ENCODE results near the gene POU2F1. TPM values are rescaled to one million over a fixed set of nuclear protein-coding genes. Genes with fewer than 3 reads are reported as not detected.

Gene POU2F1
- total RNA-seq, 2 donors from 2014 or later: 48.6 to 49.4 TPM

DNA sequence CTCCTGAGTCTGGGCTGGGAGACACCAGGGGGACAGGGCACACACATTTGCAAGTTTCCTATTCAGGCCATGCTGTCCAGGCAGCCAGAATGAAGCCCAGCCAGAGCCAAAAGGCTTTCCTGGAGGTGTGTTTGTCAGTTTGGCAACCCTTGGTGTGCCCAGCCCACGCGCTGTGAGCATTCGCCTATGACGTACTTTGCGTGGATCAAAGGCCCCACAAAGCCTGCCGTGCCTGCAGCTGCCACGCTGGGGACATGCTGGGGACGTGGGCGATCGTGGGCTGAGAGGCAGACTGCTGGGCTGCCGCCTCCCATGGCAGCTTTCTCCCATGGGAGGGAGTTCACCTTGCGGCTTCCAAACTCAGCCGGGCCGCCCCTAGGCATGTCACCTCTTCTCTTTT lies 240.2 kb downstream of the POU2F1 start:
- H3K36me3 ChIP-seq (ENCODE audit: control insufficient read depth, insufficient read depth, low read length): no peaks in the 10 kb centered on the region
- no peak overlapping the region for H3K4me3 Mint-ChIP-seq
- 92 to 94% methylated on average over 13 to 14 of the region's 14 CpGs for WGBS, 2 experiments (ENCODE audit: insufficient coverage in 1 of 2, insufficient read length in 1 of 2)
- no peak for TF ChIP-seq CTCF (conservative IDR thresholded peaks at IDR 0.05)
- no peak overlapping the region for H3K4me3 ChIP-seq (ENCODE audit: low read length)
- no peaks in the 10 kb centered on the region for H3K4me1 ChIP-seq (ENCODE audit: control insufficient read depth, insufficient read depth, low read length)
- no peak overlapping the region for H3K27ac ChIP-seq (ENCODE audit: low read depth, low read length)
- H3K27me3 Mint-ChIP-seq (ENCODE audit: insufficient read depth): peaks cover 21% of the 10 kb centered on the region
- H3K4me1 Mint-ChIP-seq: peaks cover 28% of the 10 kb centered on the region
- H3K36me3 Mint-ChIP-seq (ENCODE audit: low read depth): no peaks in the 10 kb centered on the region
- H3K9me3 Mint-ChIP-seq: no peaks in the 10 kb centered on the region
- no peak overlapping the region for H3K27ac Mint-ChIP-seq
- H3K27me3 ChIP-seq (ENCODE audit: control insufficient read depth, insufficient read depth, low read length, poor library complexity, severe bottlenecking): peaks cover 20% of the 10 kb centered on the region
- DNase-seq: no peak
- H3K9ac ChIP-seq (ENCODE audit: extremely low read depth, low read length, poor library complexity, severe bottlenecking): no peak overlapping the region
- H3K9me3 ChIP-seq (ENCODE audit: control insufficient read depth, low read length): no peaks in the 10 kb centered on the region

DNA sequence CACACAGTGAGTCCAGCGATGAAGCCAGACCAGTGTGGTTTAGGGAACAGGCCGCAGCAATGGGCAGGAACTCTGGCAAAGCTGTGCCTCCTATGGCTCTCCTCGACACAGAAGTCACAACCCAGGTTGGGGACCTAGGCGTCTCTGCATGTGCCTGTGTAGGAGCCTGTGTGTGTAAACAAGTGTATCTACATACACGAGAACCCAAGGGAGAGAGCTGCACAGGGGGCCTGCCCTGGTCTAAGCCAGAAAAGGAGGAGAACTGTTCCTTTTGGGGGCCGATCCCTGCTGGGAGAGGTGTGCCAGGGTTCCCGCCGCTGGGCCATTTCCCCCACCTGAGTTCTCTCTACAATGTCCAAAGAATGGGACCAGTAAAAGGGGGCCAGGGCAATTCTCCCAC lies 241.7 kb downstream of the POU2F1 start:
- no peak for DNase-seq
- Mint-ChIP-seq H3K36me3 (ENCODE audit: low read depth) (no peaks in the 10 kb centered on the region), H3K4me1 (peaks cover 20% of the 10 kb centered on the region), H3K27ac (no peak overlapping the region), H3K27me3 (ENCODE audit: insufficient read depth) (peaks cover 6% of the 10 kb centered on the region), H3K4me3 (no peak overlapping the region), H3K9me3 (no peaks in the 10 kb centered on the region)
- H3K4me1 ChIP-seq (ENCODE audit: control insufficient read depth, insufficient read depth, low read length): peaks cover 3% of the 10 kb centered on the region
- H3K9ac ChIP-seq (ENCODE audit: extremely low read depth, low read length, poor library complexity, severe bottlenecking): no peak overlapping the region
- H3K4me3 ChIP-seq (ENCODE audit: low read length): no peak overlapping the region
- WGBS, 2 experiments (ENCODE audit: insufficient coverage in 1 of 2, insufficient read length in 1 of 2): 95% methylated on average over 6 to 8 of the region's 8 CpGs
- no peaks in the 10 kb centered on the region for H3K36me3 ChIP-seq (ENCODE audit: control insufficient read depth, insufficient read depth, low read length)
- H3K27me3 ChIP-seq (ENCODE audit: control insufficient read depth, insufficient read depth, low read length, poor library complexity, severe bottlenecking): peaks cover 5% of the 10 kb centered on the region
- no peak for TF ChIP-seq CTCF (conservative IDR thresholded peaks at IDR 0.05)
- H3K9me3 ChIP-seq (ENCODE audit: control insufficient read depth, low read length): no peaks in the 10 kb centered on the region
- no peak overlapping the region for H3K27ac ChIP-seq (ENCODE audit: low read depth, low read length)

- 86 to 93% methylated on average over 3 to 4 of the region's 4 CpGs for WGBS, 2 experiments (ENCODE audit: insufficient coverage in 1 of 2, insufficient read length in 1 of 2)
- Histone ChIP-seq H3K4me3 (ENCODE audit: low read length) (no peak overlapping the region), H3K9ac (ENCODE audit: extremely low read depth, low read length, poor library complexity, severe bottlenecking) (no peak overlapping the region), H3K27me3 (ENCODE audit: control insufficient read depth, insufficient read depth, low read length, poor library complexity, severe bottlenecking) (no peaks in the 10 kb centered on the region), H3K36me3 (ENCODE audit: control insufficient read depth, insufficient read depth, low read length) (no peaks in the 10 kb centered on the region), H3K27ac (ENCODE audit: low read depth, low read length) (no peak overlapping the region), H3K9me3 (ENCODE audit: control insufficient read depth, low read length) (no peaks in the 10 kb centered on the region), H3K4me1 (ENCODE audit: control insufficient read depth, insufficient read depth, low read length) (peaks cover 6% of the 10 kb centered on the region)
- H3K4me3 Mint-ChIP-seq: no peak overlapping the region
- H3K4me1 Mint-ChIP-seq: peaks cover 18% of the 10 kb centered on the region
- peaks cover 1% of the 10 kb centered on the region for H3K27me3 Mint-ChIP-seq (ENCODE audit: insufficient read depth)
- TF ChIP-seq CTCF (conservative IDR thresholded peaks at IDR 0.05): no peak
- H3K27ac Mint-ChIP-seq: no peak overlapping the region
- DNase-seq: no peak
- H3K9me3 Mint-ChIP-seq: no peaks in the 10 kb centered on the region
- H3K36me3 Mint-ChIP-seq (ENCODE audit: low read depth): no peaks in the 10 kb centered on the region
These were observed 242.4 kb downstream of the POU2F1 start for GRCh38 chr1:167463080-167463479.

All from endodermal cell (in vitro differentiated cells).